Hematopoietic multipotent progenitor cell treated with erythropoietin and hydrocortisone succinate and interleukin-3 and kit ligand, for 15 days (in vitro differentiated cells): ENCODE measurements around the gene EYS.

ENCODE experiments used
- DNase-seq: peaks from one replicate; pipeline ENCODE4 v3.0.0-alpha.2; 2015; ENCODE audit warnings: low spot score

Gene EYS

GRCh38 chr6:64123761-64124633 lies 1583.0 kb downstream of the EYS start:
- DNase-seq, result no peak

GRCh38 chr6:64122712-64123375 lies 1584.2 kb downstream of the EYS start:
- no peak for DNase-seq

GRCh38 chr6:64121011-64121565 lies 1585.9 kb downstream of the EYS start:
- no peak for DNase-seq

GRCh38 chr6:64113704-64114103 lies 1593.3 kb downstream of the EYS start:
- DNase-seq, result no peak

- DNase-seq, result no peak
Measured at GRCh38 chr6:64104051-64104450, 1603.0 kb downstream of the EYS start.

GRCh38 chr6:64103480-64103879 lies 1603.5 kb downstream of the EYS start:
- no peak for DNase-seq

- no peak for DNase-seq
Measured at GRCh38 chr6:64100702-64101303, 1606.2 kb downstream of the EYS start.

GRCh38 chr6:64090352-64090751 lies 1616.7 kb downstream of the EYS start:
- no peak for DNase-seq

GRCh38 chr6:64085126-64085525 lies 1621.9 kb downstream of the EYS start:
- DNase-seq, result no peak

- DNase-seq, result no peak
Measured at GRCh38 chr6:64084185-64084663, 1622.8 kb downstream of the EYS start.

GRCh38 chr6:64083261-64083660 lies 1623.8 kb downstream of the EYS start:
- no peak for DNase-seq

- no peak for DNase-seq
Measured at GRCh38 chr6:64081453-64081852, 1625.6 kb downstream of the EYS start.

- DNase-seq, result no peak
Measured at GRCh38 chr6:64074981-64075380, 1632.0 kb downstream of the EYS start.

- no peak for DNase-seq
Measured at GRCh38 chr6:64072686-64073085, 1634.3 kb downstream of the EYS start.

GRCh38 chr6:64064919-64065318 lies 1642.1 kb downstream of the EYS start:
- no peak for DNase-seq

- no peak for DNase-seq
Measured at GRCh38 chr6:64062960-64063683, 1643.9 kb downstream of the EYS start.

- DNase-seq, result no peak
Measured at GRCh38 chr6:64054861-64055260, 1652.2 kb downstream of the EYS start.

GRCh38 chr6:64050590-64050989 lies 1656.4 kb downstream of the EYS start:
- DNase-seq, result no peak

- no peak for DNase-seq
Measured at GRCh38 chr6:64049736-64050135, 1657.3 kb downstream of the EYS start.

- DNase-seq, result no peak
Measured at GRCh38 chr6:64046746-64047208, 1660.2 kb downstream of the EYS start.

- DNase-seq, result no peak
Measured at GRCh38 chr6:64041373-64041772, 1665.7 kb downstream of the EYS start.

GRCh38 chr6:64040113-64040512 lies 1666.9 kb downstream of the EYS start:
- DNase-seq, result no peak
